ENCODE data around the gene AFG3L2. TPM values are rescaled to one million over a fixed set of nuclear protein-coding genes. Genes with fewer than 3 reads are reported as not detected.

The AFG3L2 gene
- total and polyA plus RNA-seq, 2 of the 8 experiments (the other 6 are each of a cell fraction or from before 2014, with no cell fraction given): 29.7 to 84.8 TPM

- H3K4me1 ChIP-seq (replicated peaks in 1 of 4; ENCODE audit: control insufficient read depth in 3 of 4, insufficient read depth in 4 of 4, low read length in 3 of 4): peaks cover 0 to 7% (median 2%) of the 10 kb centered on the region in 4 experiments; a peak in 5 of 7 replicates
- CTCF ChIA-PET (ENCODE audit: partially characterized antibody): interaction anchor here (2.1 to 7.0 kb wide), 2 partner anchors 13 to 135 kb away, joined by 4 to 55 read pairs; no protein-coding TSS in a partner anchor
- H4K20me1 ChIP-seq (replicated peaks in 1 of 2; ENCODE audit: control insufficient read depth in 1 of 2, insufficient read depth in 2 of 2, low read length in 2 of 2): no peaks in the 10 kb centered on the region
- FAIRE-seq (no peak), DNase-seq (ENCODE audit: low read depth in 1 of 2, low spot score in 2 of 2) (no peak)
- no peak for TF ChIP-seq POU5F1 (IDR thresholded peaks at IDR 0.05; ENCODE audit: low read depth, low read length)
- no peak for TF ChIP-seq YY1 (IDR thresholded peaks at IDR 0.05; ENCODE audit: low read depth, low read length)
- TF ChIP-seq CTBP2 (IDR thresholded peaks at IDR 0.05; ENCODE audit: borderline replicate concordance, insufficient read depth, insufficient read length, low read length): no peak
- TF ChIP-seq GABPA (IDR thresholded peaks at IDR 0.05; ENCODE audit: borderline replicate concordance, insufficient read depth, low read length): no peak
- no peak for TF ChIP-seq EP300 (IDR thresholded peaks at IDR 0.05; ENCODE audit: borderline replicate concordance in 1 of 2, low read depth in 2 of 2, low read length in 2 of 2)
- TF ChIP-seq HDAC6 (IDR thresholded peaks at IDR 0.05; ENCODE audit: low read depth, low read length): no peak
- no peak for TF ChIP-seq ZNF274 (IDR thresholded peaks at IDR 0.05; ENCODE audit: borderline replicate concordance, extremely low read depth, low read length)
- no peak for TF ChIP-seq CREB1 (IDR thresholded peaks at IDR 0.05)
- no peak for TF ChIP-seq ASH2L (IDR thresholded peaks at IDR 0.05; ENCODE audit: low read length)
- TF ChIP-seq SUZ12 (IDR thresholded peaks at IDR 0.05; ENCODE audit: low read length): no peak
- no peak for TF ChIP-seq CHD1 (IDR thresholded peaks at IDR 0.05; ENCODE audit: low read depth, low read length)
- no peak for TF ChIP-seq BRCA1 (IDR thresholded peaks at IDR 0.05; ENCODE audit: low read depth, low read length)
- no peak for TF ChIP-seq POLR2A (IDR thresholded peaks at IDR 0.05; ENCODE audit: control extremely low read depth in 1 of 2, low read depth in 2 of 2, low read length in 2 of 2)
- TF ChIP-seq RNF2 (IDR thresholded peaks at IDR 0.05; ENCODE audit: borderline replicate concordance, low read depth, low read length, missing control alignments, poor library complexity, severe bottlenecking): no peak
- no peak for TF ChIP-seq CBX5 (IDR thresholded peaks at IDR 0.05; ENCODE audit: low read depth, low read length)
- POLR2A ChIA-PET (ENCODE audit: partially characterized antibody): no interaction called here
- no peak overlapping the region for H3K14ac ChIP-seq (ENCODE audit: insufficient read length)
- H2BK5ac ChIP-seq (ENCODE audit: low read depth, low read length): no peak overlapping the region
- peaks cover 4% of the 10 kb centered on the region; the same call in 1 of the 2 replicates for H3K23me2 ChIP-seq (ENCODE audit: low read depth, low read length)
- H2BK20ac ChIP-seq (ENCODE audit: low read length): no peak overlapping the region
- 91% methylated on average over 3 of the region's 3 CpGs; no CpG with 5 or more reads in 1 of the 2 experiments for WGBS, 2 experiments (ENCODE audit: extremely low coverage in 1 of 2, insufficient coverage in 1 of 2, insufficient read length in 1 of 2, insufficient replicate concordance in 2 of 2, low coverage in 1 of 2, low lambda C conversion rate in 2 of 2, missing lambda C conversion rate in 1 of 2)
- H4K8ac ChIP-seq (ENCODE audit: extremely low read depth, insufficient read depth, low read length): no peak overlapping the region
- peaks cover 0 to 18% (median 15%) of the 10 kb centered on the region in 4 experiments; a peak in 6 of 7 replicates for H3K27me3 ChIP-seq (replicated peaks in 1 of 4; ENCODE audit: control insufficient read depth in 3 of 4, extremely low read depth in 1 of 4, insufficient read depth in 3 of 4, low read length in 3 of 4)
- no peaks in the 10 kb centered on the region for H3K9me3 ChIP-seq (ENCODE audit: insufficient read depth in 2 of 2, low read depth in 1 of 2, low read length in 1 of 2)
- H3K4ac ChIP-seq (replicated peaks; ENCODE audit: insufficient read length, low read depth, low read length): no peak overlapping the region
- H2BK12ac ChIP-seq (ENCODE audit: low read depth, low read length): no peak overlapping the region
- H4K91ac ChIP-seq (replicated peaks; ENCODE audit: insufficient read length, low read length): no peak overlapping the region
- H3K23ac ChIP-seq (ENCODE audit: insufficient read length): no peak overlapping the region
- H3K79me1 ChIP-seq (ENCODE audit: low read depth, low read length): no peaks in the 10 kb centered on the region
- no peak overlapping the region for H2AFZ ChIP-seq (ENCODE audit: low read length)
- no peak overlapping the region for H3K4me3 ChIP-seq (ENCODE audit: extremely low read depth in 1 of 4, insufficient read depth in 2 of 4, low read depth in 3 of 4, low read length in 4 of 4)
- H3K4me2 ChIP-seq (ENCODE audit: insufficient read depth in 1 of 2, low read depth in 2 of 2, low read length in 2 of 2): no peak overlapping the region
- no peak overlapping the region for H2BK120ac ChIP-seq (replicated peaks; ENCODE audit: low read depth, low read length)
- H2AK5ac ChIP-seq (ENCODE audit: low read depth, low read length): no peak overlapping the region
- no peaks in the 10 kb centered on the region for H3K36me3 ChIP-seq (ENCODE audit: control insufficient read depth in 2 of 4, insufficient read depth in 4 of 4, low read length in 3 of 4)
- no peak overlapping the region for H3K27ac ChIP-seq (ENCODE audit: low read depth, low read length)
- H3K56ac ChIP-seq (replicated peaks; ENCODE audit: insufficient read length, low read depth, low read length): no peak overlapping the region
- H3K9ac ChIP-seq (replicated peaks in 1 of 4; ENCODE audit: extremely low read depth in 1 of 4, low read depth in 3 of 4, low read length in 3 of 4): no peak overlapping the region
- no peak overlapping the region for H4K5ac ChIP-seq (ENCODE audit: insufficient read length, low read depth, low read length)
- H3K18ac ChIP-seq (ENCODE audit: extremely low read depth, low read length): no peak overlapping the region
- peaks cover 0 to 8% of the 10 kb centered on the region in 2 experiments; a peak in 3 of 4 replicates for H3K79me2 ChIP-seq (ENCODE audit: control insufficient read depth in 1 of 2, insufficient read depth in 2 of 2, low read length in 2 of 2)
- no peak overlapping the region for H2BK15ac ChIP-seq (ENCODE audit: low read length)
These were observed 28.0 kb upstream of the AFG3L2 start for GRCh38 chr18:12405066-12405465.

Data from H1 (cell line).